CD4-positive, alpha-beta memory T cell (primary cell): Measurements from ENCODE around the gene SIGMAR1. TPM values are rescaled to one million over a fixed set of nuclear protein-coding genes. Genes with fewer than 3 reads are reported as not detected.
A peak's percentile ranks its signal among the peaks of the same experiment; 100 is the strongest.

Experiments
- CTCF ChIA-PET: fragments of 350-600 bp; sonication (Branson Sonifier 250); formaldehyde crosslinking; loops from one replicate; lab custom pipeline; 2021; ENCODE audit warnings: inconsistent platforms; ENCODE audit not compliant: partially characterized antibody; lab: Charles Lee
- POLR2A ChIA-PET: fragments of 350-600 bp; sonication (Branson Sonifier 250); formaldehyde crosslinking; loops from one replicate; lab custom pipeline; 2021; ENCODE audit not compliant: partially characterized antibody; lab: Charles Lee
- DNase-seq, 5 donors: peaks; one replicate each; pipeline versions ENCODE4 v3.0.0 to v3.0.0-alpha.2; 2020 to 2022; ENCODE audit warnings: mixed read lengths in 1 of 5
- H3K27ac ChIP-seq: one replicate; pipeline ENCODE4 v1.7.0; 2013; ENCODE audit warnings: low read depth, low read length
- H3K27me3 ChIP-seq: 2 replicates; pipeline ENCODE4 v1.7.0; 2013; ENCODE audit warnings: mild to moderate bottlenecking, low read length, moderate library complexity; ENCODE audit not compliant: insufficient read depth
- H3K36me3 ChIP-seq: 2 replicates; pipeline ENCODE4 v1.7.0; 2013; ENCODE audit warnings: mild to moderate bottlenecking, low read length, moderate library complexity; ENCODE audit not compliant: insufficient read depth
- H3K4me1 ChIP-seq: 2 replicates; pipeline ENCODE4 v1.7.0; 2013; ENCODE audit warnings: mild to moderate bottlenecking, low read length, moderate library complexity; ENCODE audit not compliant: insufficient read depth
- H3K4me3 ChIP-seq, 2 donors: one replicate each; pipeline ENCODE4 v1.7.0; 2013; ENCODE audit warnings: low read length in 2 of 2, mild to moderate bottlenecking in 1 of 2
- H3K9me3 ChIP-seq, 2 donors: one replicate each; pipeline ENCODE4 v1.7.0; 2013; ENCODE audit warnings: low read length in 2 of 2, control low read depth in 1 of 2; ENCODE audit not compliant: control insufficient read depth in 1 of 2
- H3K27ac Mint-ChIP-seq, 7 donors: one replicate each; pipeline ENCODE4 v1.8.0; 2020 to 2021; ENCODE audit warnings: mixed read lengths in 7 of 7, mild to moderate bottlenecking in 6 of 7, inconsistent platforms in 3 of 7, moderate library complexity in 3 of 7
- H3K27me3 Mint-ChIP-seq, 2 donors: one replicate each; pipeline ENCODE4 v1.8.0; 2020 to 2021; ENCODE audit warnings: mixed read lengths in 2 of 2
- H3K36me3 Mint-ChIP-seq, 2 donors: one replicate each; pipeline ENCODE4 v1.8.0; 2020 to 2021; ENCODE audit warnings: mixed read lengths in 2 of 2, inconsistent platforms in 1 of 2, mild to moderate bottlenecking in 1 of 2
- H3K4me1 Mint-ChIP-seq, 4 donors: one replicate each; pipeline ENCODE4 v1.8.0; 2020 to 2021; ENCODE audit warnings: mixed read lengths in 4 of 4, mild to moderate bottlenecking in 1 of 4
- H3K4me3 Mint-ChIP-seq, 8 donors: one replicate each; pipeline ENCODE4 v1.8.0; 2020 to 2021; ENCODE audit warnings: mixed read lengths in 8 of 8, mild to moderate bottlenecking in 7 of 8, moderate library complexity in 6 of 8, inconsistent platforms in 3 of 8
- H3K9me3 Mint-ChIP-seq, 8 donors: one replicate each; pipeline ENCODE4 v1.8.0; 2020 to 2021; ENCODE audit warnings: mixed read lengths in 8 of 8, mild to moderate bottlenecking in 5 of 8, inconsistent platforms in 3 of 8, moderate library complexity in 1 of 8
- intact Hi-C: fragments of 100-400 bp; cut with micrococcal nuclease; formaldehyde crosslinking; loops from one replicate; pipeline ENCODE4 v1.15.1; 2023
- polyA plus RNA-seq, 2 donors: library from polyadenylated mRNA; unstranded; fragments of 300-500 nt; fragmentation: Illumina TruSeq; gene quantifications; one replicate each; pipeline ENCODE4 v1.2.3, GENCODE V29; 2021
- total RNA-seq, 2 experiments: library from RNA; stranded (reverse); gene quantifications; one replicate each; pipeline ENCODE4 v1.2.3, GENCODE V29; 2021

Gene SIGMAR1
- total and polyA plus RNA-seq, 4 experiments from 2014 or later, result 56.1 to 193 (median 92.6) TPM

- DNase-seq, result no peak
- H3K4me1 ChIP-seq, result no peaks in the 10 kb centered on the region
- Mint-ChIP-seq H3K4me3 (no peak overlapping the region), H3K36me3 (peaks cover 0 to 4% of the 10 kb centered on the region in 2 donors), H3K9me3 (no peaks in the 10 kb centered on the region), H3K4me1 (peaks cover 0 to 4% (median under 1%) of the 10 kb centered on the region in 4 donors), H3K27ac (peak overlapping the region in 1 of 7 donors; percentile 86), H3K27me3 (no peaks in the 10 kb centered on the region)
- H3K27me3 ChIP-seq, result no peaks in the 10 kb centered on the region
- CTCF ChIA-PET, result interaction anchor here (0.9 to 4.0 kb wide), 6 partner anchors 11 to 42 kb away, joined by 3 to 16 read pairs (median 5); no protein-coding TSS in a partner anchor
- no peak overlapping the region for H3K27ac ChIP-seq
- POLR2A ChIA-PET, result no interaction called here
- H3K4me3 ChIP-seq, result no peak overlapping the region
- no peaks in the 10 kb centered on the region for H3K36me3 ChIP-seq
- no peaks in the 10 kb centered on the region for H3K9me3 ChIP-seq
- intact Hi-C loops, result loop anchor here (1.0 kb wide), 1 partner anchor 26 kb away; no protein-coding TSS in a partner anchor
Measured at GRCh38 chr9:34675869-34676268, 38.3 kb upstream of the SIGMAR1 start.

GRCh38 chr9:34675048-34675714 is 37.6 kb upstream of the SIGMAR1 start:
- DNase-seq, result peak in 4 of 5 donors; percentile 30 to 36 (median 34)
- H3K27ac ChIP-seq, result no peak overlapping the region
- H3K4me3 ChIP-seq, result no peak overlapping the region
- H3K4me1 Mint-ChIP-seq, result peaks cover 0 to 4% (median under 1%) of the 10 kb centered on the region in 4 donors
- H3K9me3 ChIP-seq, result no peaks in the 10 kb centered on the region
- H3K36me3 Mint-ChIP-seq, result peaks cover 0 to 9% of the 10 kb centered on the region in 2 donors
- H3K9me3 Mint-ChIP-seq, result peaks cover 0 to 5% (median 3%) of the 10 kb centered on the region in 8 donors
- intact Hi-C loops, result loop anchor here (1.0 kb wide), 1 partner anchor 27 kb away; no protein-coding TSS in a partner anchor
- H3K27ac Mint-ChIP-seq, result no peak overlapping the region
- H3K27me3 ChIP-seq, result no peaks in the 10 kb centered on the region
- H3K4me1 ChIP-seq, result no peaks in the 10 kb centered on the region
- no peak overlapping the region for H3K4me3 Mint-ChIP-seq
- H3K36me3 ChIP-seq, result no peaks in the 10 kb centered on the region
- CTCF ChIA-PET, result interaction anchor here (0.5 to 4.0 kb wide), 9 partner anchors 10 to 41 kb away, joined by 3 to 16 read pairs (median 4); no protein-coding TSS in a partner anchor
- POLR2A ChIA-PET, result no interaction called here
- no peaks in the 10 kb centered on the region for H3K27me3 Mint-ChIP-seq

GRCh38 chr9:34674440-34674839 is 36.9 kb upstream of the SIGMAR1 start:
- no peak overlapping the region for H3K4me3 Mint-ChIP-seq
- CTCF ChIA-PET, result interaction anchor here (1.1 to 4.0 kb wide), 4 partner anchors 11 to 28 kb away, joined by 4 to 16 read pairs (median 6); no protein-coding TSS in a partner anchor

DNA sequence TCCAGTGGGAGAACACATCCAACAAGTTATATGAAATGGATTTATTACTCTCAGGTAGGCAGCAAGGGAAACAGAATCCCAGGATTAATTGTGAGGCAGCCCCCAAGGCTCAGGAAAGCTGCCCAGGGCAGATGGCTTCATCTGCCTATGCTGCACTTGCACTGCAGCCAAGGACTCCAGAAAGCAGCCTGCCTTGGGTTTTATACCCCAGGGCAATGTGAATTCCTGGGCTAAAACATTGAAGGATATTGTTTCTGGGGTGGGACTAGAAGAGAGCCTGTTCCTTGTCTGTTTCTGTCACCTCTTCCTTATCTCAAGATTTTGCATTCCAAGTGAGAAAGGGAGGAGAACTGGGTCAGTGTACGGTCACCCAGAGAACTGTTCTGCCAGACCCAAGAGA is 33.7 kb upstream of the SIGMAR1 start:
- Histone ChIP-seq H3K4me1 (peaks cover 7% of the 10 kb centered on the region), H3K27me3 (no peaks in the 10 kb centered on the region), H3K9me3 (no peaks in the 10 kb centered on the region), H3K4me3 (no peak overlapping the region), H3K27ac (no peak overlapping the region), H3K36me3 (no peaks in the 10 kb centered on the region)
- POLR2A ChIA-PET, result interaction anchor here (1.4 kb wide), 1 partner anchor 51 kb away, joined by 3 read pairs; the partner anchor contains the start of gene DCTN3
- intact Hi-C loops, result no loop called here
- H3K9me3 Mint-ChIP-seq, result peaks cover 2 to 25% (median 14%) of the 10 kb centered on the region in 8 donors
- peaks cover 8 to 13% (median 10%) of the 10 kb centered on the region in 4 donors for H3K4me1 Mint-ChIP-seq
- no peaks in the 10 kb centered on the region for H3K27me3 Mint-ChIP-seq
- H3K27ac Mint-ChIP-seq, result no peak overlapping the region
- peaks cover 17 to 34% of the 10 kb centered on the region in 2 donors for H3K36me3 Mint-ChIP-seq
- no peak overlapping the region for H3K4me3 Mint-ChIP-seq
- CTCF ChIA-PET, result interaction anchor here (1.6 to 2.4 kb wide), 2 partner anchors 31 to 37 kb away, joined by 7 to 8 read pairs; no protein-coding TSS in a partner anchor
- DNase-seq, result no peak

More at GRCh38 chr9:34674440-34674839, 36.9 kb upstream of the SIGMAR1 start:
- no peak for DNase-seq
- H3K4me1 Mint-ChIP-seq, result peaks cover 0 to 4% (median under 1%) of the 10 kb centered on the region in 4 donors
- intact Hi-C loops, result no loop called here
- POLR2A ChIA-PET, result no interaction called here
- no peaks in the 10 kb centered on the region for H3K27me3 ChIP-seq
- no peaks in the 10 kb centered on the region for H3K36me3 ChIP-seq
- H3K27ac ChIP-seq, result no peak overlapping the region
- peaks cover 4 to 15% of the 10 kb centered on the region in 2 donors for H3K36me3 Mint-ChIP-seq
- no peaks in the 10 kb centered on the region for H3K4me1 ChIP-seq
- peak overlapping the region in 2 of 7 donors; percentile 32 to 36 for H3K27ac Mint-ChIP-seq
- H3K4me3 ChIP-seq, result no peak overlapping the region
- peaks cover 0 to 12% (median 9%) of the 10 kb centered on the region in 8 donors for H3K9me3 Mint-ChIP-seq
- H3K9me3 ChIP-seq, result no peaks in the 10 kb centered on the region
- H3K27me3 Mint-ChIP-seq, result no peaks in the 10 kb centered on the region

- no peak for DNase-seq
- H3K9me3 Mint-ChIP-seq, result peaks cover 2 to 25% (median 14%) of the 10 kb centered on the region in 8 donors
- Histone ChIP-seq H3K4me3 (no peak overlapping the region), H3K4me1 (peaks cover 15% of the 10 kb centered on the region), H3K36me3 (no peaks in the 10 kb centered on the region), H3K9me3 (no peaks in the 10 kb centered on the region), H3K27me3 (no peaks in the 10 kb centered on the region), H3K27ac (no peak overlapping the region)
- ChIA-PET POLR2A (interaction anchor here (0.6 to 1.4 kb wide), 4 partner anchors 32 to 445 kb away, joined by 3 read pairs; partner anchors contain the start of genes DCTN3 and SIGMAR1), CTCF (interaction anchor here (1.6 to 2.4 kb wide), 2 partner anchors 32 to 36 kb away, joined by 7 to 8 read pairs; no protein-coding TSS in a partner anchor)
- no peak overlapping the region for H3K4me3 Mint-ChIP-seq
- intact Hi-C loops, result loop anchor here (10.0 kb wide), 3 partner anchors 405 to 1145 kb away; partner anchors contain the start of genes CREB3, FANCG, HINT2 and SPAG8
- H3K36me3 Mint-ChIP-seq, result peaks cover 21 to 34% of the 10 kb centered on the region in 2 donors
- H3K4me1 Mint-ChIP-seq, result peaks cover 10 to 23% (median 16%) of the 10 kb centered on the region in 4 donors
- peak overlapping the region in 2 of 7 donors; percentile 43 to 72 for H3K27ac Mint-ChIP-seq
- no peaks in the 10 kb centered on the region for H3K27me3 Mint-ChIP-seq
Measured at GRCh38 chr9:34669809-34670562, 32.4 kb upstream of the SIGMAR1 start.

DNA sequence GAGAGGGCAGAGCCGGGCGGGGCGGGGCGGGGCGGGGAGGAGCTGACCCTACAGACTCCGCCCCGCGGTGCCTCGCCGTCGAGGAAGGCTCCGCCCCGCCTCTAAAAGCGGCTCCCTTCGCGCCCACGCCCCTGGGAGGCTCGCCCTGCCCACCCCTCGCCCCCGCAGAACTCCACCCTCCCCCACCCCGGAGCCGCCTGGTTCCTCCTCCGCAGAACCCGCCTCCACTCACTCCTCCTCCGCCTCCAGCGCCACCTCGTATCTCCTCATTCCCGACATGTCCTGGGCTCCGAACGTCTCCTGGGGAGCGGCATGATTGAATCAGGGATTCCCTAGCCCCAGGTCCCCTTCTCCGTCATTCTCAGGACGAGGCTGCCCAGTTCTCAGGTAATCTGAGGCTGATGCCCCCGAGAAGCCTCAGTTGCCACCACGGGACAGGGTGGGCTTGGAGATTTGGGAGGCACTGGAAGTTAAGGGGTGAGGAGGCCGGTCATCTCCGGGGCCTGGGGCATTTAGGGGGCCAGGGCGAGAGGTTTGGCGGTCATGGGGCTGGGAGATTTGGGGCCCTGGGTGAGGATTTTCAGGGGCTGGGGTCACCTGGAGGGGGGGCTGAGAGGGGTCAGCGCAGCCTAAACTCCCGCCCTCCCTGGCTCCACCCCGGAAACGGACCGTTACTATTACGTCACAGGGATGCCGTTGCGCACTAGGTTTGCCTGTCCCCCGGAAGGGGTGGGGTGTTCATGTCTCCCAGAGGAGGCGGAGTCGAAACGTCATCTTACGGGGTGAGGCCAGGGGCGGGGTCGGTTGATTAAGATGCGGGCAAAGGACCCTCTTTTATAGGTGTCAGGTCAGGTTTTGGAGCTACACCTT is 28.0 kb upstream of the SIGMAR1 start:
- Histone ChIP-seq H3K36me3 (peaks cover 9% of the 10 kb centered on the region), H3K27me3 (no peaks in the 10 kb centered on the region), H3K27ac (peak overlapping the region; percentile 98), H3K4me1 (peaks cover 59% of the 10 kb centered on the region), H3K4me3 (peak overlapping the region; percentile 75 to 95), H3K9me3 (no peaks in the 10 kb centered on the region)
- DNase-seq, result peak; percentile 87 to 94 (median 89)
- peak overlapping the region; percentile 85 to 97 (median 93) for H3K4me3 Mint-ChIP-seq
- H3K9me3 Mint-ChIP-seq, result peaks cover 2 to 24% (median 14%) of the 10 kb centered on the region in 8 donors
- intact Hi-C loops, result loop anchor here (1.0 to 10.0 kb wide), 8 partner anchors 28 to 1149 kb away; partner anchors contain the start of genes CREB3, DNAI1, DNAJB5 and FAM219A
- no peaks in the 10 kb centered on the region for H3K27me3 Mint-ChIP-seq
- H3K4me1 Mint-ChIP-seq, result peaks cover 41 to 65% (median 53%) of the 10 kb centered on the region in 4 donors
- CTCF ChIA-PET, result interaction anchor here (0.8 to 8.6 kb wide), 9 partner anchors 9 to 431 kb away, joined by 3 to 168 read pairs (median 4); partner anchors contain the start of genes DCTN3, GALT, PIGO and SIGMAR1
- POLR2A ChIA-PET, result interaction anchor here (0.8 to 18.7 kb wide), 13 partner anchors 9 to 951 kb away, joined by 3 to 484 read pairs (median 4); partner anchors contain the start of genes DCTN3, DNAI1, GALT and IL11RA
- H3K27ac Mint-ChIP-seq, result peak overlapping the region; percentile 95 to 99 (median 99)
- H3K36me3 Mint-ChIP-seq, result peaks cover 34 to 37% of the 10 kb centered on the region in 2 donors
